H9 (cell line): ENCODE results near the gene HTRA1. TPM values are rescaled to one million over a fixed set of nuclear protein-coding genes. Genes with fewer than 3 reads are reported as not detected.

Experiments used
- DNase-seq: peaks from one replicate; pipeline ENCODE4 v3.0.0-alpha.2; 2017
- H2AFZ ChIP-seq: one replicate; pipeline ENCODE4 v1.6.1; 2013; ENCODE audit warnings: mild to moderate bottlenecking, low read length, control low read depth, moderate library complexity
- H2AK5ac ChIP-seq: 2 replicates; pipeline ENCODE4 v1.6.1; 2013; ENCODE audit warnings: low read length, control low read depth, mixed read lengths; ENCODE audit not compliant: insufficient read length
- H2BK120ac ChIP-seq: one replicate; pipeline ENCODE4 v1.6.1; 2013; ENCODE audit warnings: low read depth, mild to moderate bottlenecking, low read length, control low read depth, inconsistent platforms; ENCODE audit not compliant: poor library complexity, severe bottlenecking
- H2BK12ac ChIP-seq: 2 replicates; pipeline ENCODE4 v1.6.1; 2013; ENCODE audit warnings: low read length, control low read depth, mixed read lengths, low read depth; ENCODE audit not compliant: insufficient read length
- H2BK15ac ChIP-seq: 2 replicates; pipeline ENCODE4 v1.6.1; 2013; ENCODE audit warnings: low read depth, low read length, control low read depth
- H2BK20ac ChIP-seq: one replicate; pipeline ENCODE4 v1.6.1; 2013; ENCODE audit warnings: low read depth, mild to moderate bottlenecking, low read length, control low read depth, inconsistent platforms; ENCODE audit not compliant: poor library complexity, severe bottlenecking
- H2BK5ac ChIP-seq: 2 replicates; pipeline ENCODE4 v1.6.1; 2013; ENCODE audit warnings: low read length, control low read depth, mixed read lengths; ENCODE audit not compliant: insufficient read length
- H3K14ac ChIP-seq: 2 replicates; pipeline ENCODE4 v1.6.1; 2013; ENCODE audit warnings: low read length, control low read depth; ENCODE audit not compliant: insufficient read depth
- H3K18ac ChIP-seq: 2 replicates; pipeline ENCODE4 v1.6.1; 2013; ENCODE audit warnings: low read depth, mild to moderate bottlenecking, mixed read lengths, low read length, control low read depth; ENCODE audit not compliant: insufficient read length
- H3K23ac ChIP-seq: 2 replicates; pipeline ENCODE4 v1.6.1; 2013; ENCODE audit warnings: low read length, control low read depth, mixed read lengths, low read depth; ENCODE audit not compliant: insufficient read length
- H3K23me2 ChIP-seq: 2 replicates; pipeline ENCODE4 v1.6.1; 2013; ENCODE audit warnings: low read depth, mild to moderate bottlenecking, mixed read lengths, low read length, control low read depth; ENCODE audit not compliant: insufficient read length, poor library complexity, severe bottlenecking
- H3K27ac ChIP-seq: 2 replicates; pipeline ENCODE4 v1.5.1; 2013; ENCODE audit warnings: low read length, control low read depth, mixed read lengths, low read depth; ENCODE audit not compliant: insufficient read length
- H3K27me3 ChIP-seq: 2 replicates; pipeline ENCODE4 v1.6.1; 2013; ENCODE audit warnings: low read length, control low read depth, inconsistent platforms; ENCODE audit not compliant: insufficient read depth
- H3K4ac ChIP-seq: 2 replicates; pipeline ENCODE4 v1.6.1; 2013; ENCODE audit warnings: low read depth, mild to moderate bottlenecking, control low read depth, inconsistent platforms, low read length, moderate library complexity
- H3K4me1 ChIP-seq: 2 replicates; pipeline ENCODE4 v1.6.1; 2013; ENCODE audit warnings: low read length, control low read depth, inconsistent platforms; ENCODE audit not compliant: insufficient read depth
- H3K4me2 ChIP-seq: 2 replicates; pipeline ENCODE4 v1.6.1; 2013; ENCODE audit warnings: low read length, control low read depth, mixed read lengths; ENCODE audit not compliant: insufficient read length, insufficient read depth
- H3K56ac ChIP-seq: 2 replicates; pipeline ENCODE4 v1.6.1; 2013; ENCODE audit warnings: low read depth, mild to moderate bottlenecking, mixed read lengths, low read length, control low read depth; ENCODE audit not compliant: insufficient read length
- H3K79me1 ChIP-seq: 2 replicates; pipeline ENCODE4 v1.6.1; 2013; ENCODE audit warnings: low read depth, mild to moderate bottlenecking, moderate library complexity, low read length, control low read depth, inconsistent platforms; ENCODE audit not compliant: insufficient read depth, poor library complexity, severe bottlenecking
- H3K79me2 ChIP-seq: 2 replicates; pipeline ENCODE4 v1.6.1; 2013; ENCODE audit warnings: low read length, control low read depth, inconsistent platforms; ENCODE audit not compliant: insufficient read depth
- H3K9ac ChIP-seq: 2 replicates; pipeline ENCODE4 v1.6.1; 2013; ENCODE audit warnings: low read length, control low read depth, mixed read lengths; ENCODE audit not compliant: insufficient read length; ENCODE audit errors: extremely low read depth
- H3K9me3 ChIP-seq: one replicate; pipeline ENCODE4 v1.6.1; 2013; ENCODE audit warnings: low read depth, low read length, inconsistent platforms; ENCODE audit not compliant: control insufficient read depth
- H3T11ph ChIP-seq: one replicate; pipeline ENCODE4 v1.6.1; 2013; ENCODE audit warnings: mild to moderate bottlenecking, low read length, control low read depth, inconsistent platforms
- H4K20me1 ChIP-seq: one replicate; pipeline ENCODE4 v1.6.1; 2013; ENCODE audit not compliant: control insufficient read depth, insufficient read length, insufficient read depth
- H4K5ac ChIP-seq: 2 replicates; pipeline ENCODE4 v1.6.1; 2013; ENCODE audit warnings: low read depth, mild to moderate bottlenecking, mixed read lengths, low read length, control low read depth; ENCODE audit not compliant: insufficient read length
- H4K8ac ChIP-seq: replicated peaks from 2 replicates; pipeline ENCODE4 v1.6.1; 2013; ENCODE audit warnings: low read length, control low read depth, mixed read lengths, low read depth; ENCODE audit not compliant: insufficient read length
- H4K91ac ChIP-seq: 2 replicates; pipeline ENCODE4 v1.6.1; 2013; ENCODE audit warnings: low read depth, mild to moderate bottlenecking, moderate library complexity, mixed read lengths, low read length, control low read depth; ENCODE audit not compliant: insufficient read length
- H3K27ac Mint-ChIP-seq, 3 experiments: 2 replicates in 2 of 3; 3 replicates in 1 of 3; pipeline ENCODE4 v1.8.0; 2020 to 2021; ENCODE audit warnings: mixed read lengths in 3 of 3, mild to moderate bottlenecking in 1 of 3, moderate library complexity in 1 of 3
- H3K27me3 Mint-ChIP-seq: 2 replicates; pipeline ENCODE4 v1.8.0; 2021; ENCODE audit warnings: low read depth, mild to moderate bottlenecking, moderate library complexity, mixed read lengths
- H3K36me3 Mint-ChIP-seq, 3 experiments: 2 replicates in 2 of 3; 3 replicates in 1 of 3; pipeline ENCODE4 v1.8.0; 2020 to 2021; ENCODE audit warnings: low read depth in 3 of 3, mixed read lengths in 3 of 3; ENCODE audit not compliant: insufficient read depth in 1 of 3
- H3K4me1 Mint-ChIP-seq, 2 experiments: 2 replicates each; pipeline ENCODE4 v1.8.0; 2020; ENCODE audit warnings: mixed read lengths in 2 of 2
- H3K4me3 Mint-ChIP-seq, 2 experiments: 2 replicates in 1 of 2; 3 replicates in 1 of 2; pipeline ENCODE4 v1.8.0; 2020 to 2021; ENCODE audit warnings: mild to moderate bottlenecking in 2 of 2, mixed read lengths in 2 of 2, moderate library complexity in 1 of 2
- H3K9me3 Mint-ChIP-seq, 2 experiments: 2 replicates in 1 of 2; 3 replicates in 1 of 2; pipeline ENCODE4 v1.8.0; 2020; ENCODE audit warnings: mild to moderate bottlenecking in 2 of 2, mixed read lengths in 2 of 2, moderate library complexity in 1 of 2
- WGBS: extraction: QIAGEN DNeasy Blood & Tissue Kit; methylation state at CpG from one replicate; pipeline ENCODE4 v1.1.7; 2013; ENCODE audit warnings: missing lambda C conversion rate, low lambda C conversion rate, mixed read lengths; ENCODE audit not compliant: insufficient read length; ENCODE audit errors: extremely low coverage; 5-methylcytosine and 5-hydroxymethylcytosine counted together
- total RNA-seq: library from RNA; stranded (reverse); gene quantifications from 2 replicates; pipeline ENCODE4 v1.2.1, GENCODE V29; 2021
- TF ChIP-seq, protein P1 (sequence below): fragments of 200-600 bp; sonication (generic); conservative IDR thresholded peaks from 3 replicates; pipeline ENCODE4 v1.8.0; 2021; ENCODE audit warnings: antibody characterized with exemption, mild to moderate bottlenecking

Gene HTRA1
- total RNA-seq, 1 experiment from 2014 or later, result 11.1 TPM

DNA sequence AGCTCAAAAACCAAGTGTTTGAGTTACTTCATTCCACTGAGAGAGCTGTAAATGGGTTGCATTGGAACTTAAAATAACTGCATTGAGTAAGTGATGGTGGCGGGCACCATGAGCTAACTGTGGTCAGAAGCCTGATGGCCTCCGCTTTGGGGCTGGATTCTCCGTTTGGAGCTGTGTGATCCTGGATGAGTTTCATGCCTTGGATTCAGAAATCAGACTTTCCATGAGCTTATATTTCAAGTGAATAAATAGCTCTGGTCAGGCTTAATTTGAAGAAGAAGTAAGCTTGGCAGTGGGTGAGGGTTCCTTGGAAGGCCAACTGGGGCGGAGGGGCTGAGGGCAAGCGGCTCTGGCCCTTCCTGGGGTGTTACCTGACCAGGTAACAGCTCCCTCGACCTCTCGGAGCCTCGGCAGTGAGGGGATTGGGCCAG, 5.6 kb downstream of the HTRA1 start:
- H3K36me3 Mint-ChIP-seq, result 0 out of 7 replicates have a peak, but pooled peaks cover 0 to 3% (median 0%) of the 10 kb centered on the region in 3 experiments
- H2BK5ac ChIP-seq, result no peak overlapping the region
- no peak for DNase-seq
- no peak overlapping the region for H3K4ac ChIP-seq
- H3K4me1 Mint-ChIP-seq, result peaks cover 9 to 15% of the 10 kb centered on the region in 2 experiments
- H3K79me1 ChIP-seq, result no peaks in the 10 kb centered on the region
- no peak overlapping the region for H2AFZ ChIP-seq
- no peak overlapping the region for H3K27ac ChIP-seq
- no peak overlapping the region for H3K56ac ChIP-seq
- no peak overlapping the region for H3K14ac ChIP-seq
- H2BK120ac ChIP-seq, result no peak overlapping the region
- H4K91ac ChIP-seq, result no peak overlapping the region
- no peak overlapping the region for H2BK12ac ChIP-seq
- no peak overlapping the region for H4K8ac ChIP-seq
- H3T11ph ChIP-seq, result no peak overlapping the region
- H2BK20ac ChIP-seq, result no peak overlapping the region
- no peak overlapping the region for H2BK15ac ChIP-seq
- H3K27me3 ChIP-seq, result peaks cover 21% of the 10 kb centered on the region
- H3K9me3 Mint-ChIP-seq, result no peaks in the 10 kb centered on the region; a peak in 2 of 5 replicates
- WGBS, result no CpG with 5 or more reads among the region's 8 CpGs
- no peaks in the 10 kb centered on the region for H4K20me1 ChIP-seq
- no peaks in the 10 kb centered on the region for H3K79me2 ChIP-seq
- no peaks in the 10 kb centered on the region for H3K9me3 ChIP-seq
- H3K4me2 ChIP-seq, result no peak overlapping the region
- H4K5ac ChIP-seq, result no peak overlapping the region
- no peak overlapping the region for H3K9ac ChIP-seq
- H3K4me3 Mint-ChIP-seq, result no peak overlapping the region
- H3K23ac ChIP-seq, result no peak overlapping the region
- no peak overlapping the region for H3K18ac ChIP-seq
- TF ChIP-seq, protein P1, sequence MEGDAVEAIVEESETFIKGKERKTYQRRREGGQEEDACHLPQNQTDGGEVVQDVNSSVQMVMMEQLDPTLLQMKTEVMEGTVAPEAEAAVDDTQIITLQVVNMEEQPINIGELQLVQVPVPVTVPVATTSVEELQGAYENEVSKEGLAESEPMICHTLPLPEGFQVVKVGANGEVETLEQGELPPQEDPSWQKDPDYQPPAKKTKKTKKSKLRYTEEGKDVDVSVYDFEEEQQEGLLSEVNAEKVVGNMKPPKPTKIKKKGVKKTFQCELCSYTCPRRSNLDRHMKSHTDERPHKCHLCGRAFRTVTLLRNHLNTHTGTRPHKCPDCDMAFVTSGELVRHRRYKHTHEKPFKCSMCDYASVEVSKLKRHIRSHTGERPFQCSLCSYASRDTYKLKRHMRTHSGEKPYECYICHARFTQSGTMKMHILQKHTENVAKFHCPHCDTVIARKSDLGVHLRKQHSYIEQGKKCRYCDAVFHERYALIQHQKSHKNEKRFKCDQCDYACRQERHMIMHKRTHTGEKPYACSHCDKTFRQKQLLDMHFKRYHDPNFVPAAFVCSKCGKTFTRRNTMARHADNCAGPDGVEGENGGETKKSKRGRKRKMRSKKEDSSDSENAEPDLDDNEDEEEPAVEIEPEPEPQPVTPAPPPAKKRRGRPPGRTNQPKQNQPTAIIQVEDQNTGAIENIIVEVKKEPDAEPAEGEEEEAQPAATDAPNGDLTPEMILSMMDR, result no peak
- peaks cover 64% of the 10 kb centered on the region for H3K27me3 Mint-ChIP-seq
- peaks cover 9% of the 10 kb centered on the region for H3K23me2 ChIP-seq
- H2AK5ac ChIP-seq, result no peak overlapping the region
- no peak overlapping the region for H3K27ac Mint-ChIP-seq
- no peaks in the 10 kb centered on the region for H3K4me1 ChIP-seq
